OCI-LY7 (cell line): ENCODE results near the gene MOCS3.

Experiments used
- CTCF ChIP-seq: fragments of 200-600 bp; sonication (generic); conservative IDR thresholded peaks from 2 replicates; pipeline ENCODE4 v1.5.1; 2014; ENCODE audit warnings: mild to moderate bottlenecking, antibody characterized with exemption, low read length, moderate library complexity, mixed read lengths
- EZH2phosphoT487 ChIP-seq: fragments of 200-600 bp; sonication (generic); IDR thresholded peaks from 2 replicates; pipeline ENCODE4 v1.6.1; 2018; ENCODE audit warnings: low read depth, borderline replicate concordance, mild to moderate bottlenecking, mixed run types, antibody characterized with exemption, low read length, moderate library complexity, mixed read lengths

- TF ChIP-seq CTCF, result no peak
- TF ChIP-seq EZH2phosphoT487, result no peak
These were observed 25.8 kb upstream of the MOCS3 start for GRCh38 chr20:50932691-50933280.
